ENCODE results near the gene ERI3. TPM values are rescaled to one million over a fixed set of nuclear protein-coding genes. Genes with fewer than 3 reads are reported as not detected.

Gene ERI3
- total RNA-seq, 1 donor, result 47.9 TPM

GRCh38 chr1:44270686-44271628 lies 84.1 kb downstream of the ERI3 start:
- no peak overlapping the region for H3K4me3 ChIP-seq (ENCODE audit: low read depth, low read length)
- no peak for DNase-seq (ENCODE audit: low read depth)
- no peak for TF ChIP-seq CTCF (IDR thresholded peaks at IDR 0.05; ENCODE audit: insufficient read depth, low read depth, low read length)

- DNase-seq (ENCODE audit: low read depth), result no peak
- no peak overlapping the region for H3K4me3 ChIP-seq (ENCODE audit: low read depth, low read length)
- no peak for TF ChIP-seq CTCF (IDR thresholded peaks at IDR 0.05; ENCODE audit: insufficient read depth, low read depth, low read length)
Measured at GRCh38 chr1:44268054-44268453, 87.0 kb downstream of the ERI3 start.

GRCh38 chr1:44267438-44267837 lies 87.6 kb downstream of the ERI3 start:
- H3K4me3 ChIP-seq (ENCODE audit: low read depth, low read length), result no peak overlapping the region
- TF ChIP-seq CTCF (IDR thresholded peaks at IDR 0.05; ENCODE audit: insufficient read depth, low read depth, low read length), result no peak
- DNase-seq (ENCODE audit: low read depth), result peak; percentile 12

GRCh38 chr1:44266400-44267344 lies 88.4 kb downstream of the ERI3 start:
- no peak for TF ChIP-seq CTCF (IDR thresholded peaks at IDR 0.05; ENCODE audit: insufficient read depth, low read depth, low read length)
- no peak overlapping the region for H3K4me3 ChIP-seq (ENCODE audit: low read depth, low read length)
- DNase-seq (ENCODE audit: low read depth), result no peak

GRCh38 chr1:44265656-44266358 lies 89.2 kb downstream of the ERI3 start:
- no peak for TF ChIP-seq CTCF (IDR thresholded peaks at IDR 0.05; ENCODE audit: insufficient read depth, low read depth, low read length)
- H3K4me3 ChIP-seq (ENCODE audit: low read depth, low read length), result no peak overlapping the region
- no peak for DNase-seq (ENCODE audit: low read depth)

DNA sequence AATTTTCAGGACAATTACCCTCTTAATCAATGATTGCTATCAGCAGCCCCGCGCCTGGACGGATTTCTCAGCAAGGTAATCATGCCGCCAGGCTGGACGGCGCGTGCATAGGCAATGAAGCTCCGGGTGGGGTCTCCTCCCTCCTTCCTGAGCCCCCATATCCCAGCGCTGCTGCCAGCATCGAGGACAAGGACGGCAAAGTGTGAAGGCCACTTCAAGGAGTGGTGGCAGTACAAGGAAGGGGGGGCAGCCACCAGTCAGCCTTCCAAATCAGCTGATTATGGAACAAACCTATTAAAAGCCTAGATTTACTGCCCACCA lies 90.6 kb downstream of the ERI3 start:
- no peak for DNase-seq (ENCODE audit: low read depth)
- no peak overlapping the region for H3K4me3 ChIP-seq (ENCODE audit: low read depth, low read length)
- no peak for TF ChIP-seq CTCF (IDR thresholded peaks at IDR 0.05; ENCODE audit: insufficient read depth, low read depth, low read length)
